H1 (cell line): Measurements from ENCODE around the gene SCYL2. TPM values are rescaled to one million over a fixed set of nuclear protein-coding genes. Genes with fewer than 3 reads are reported as not detected.

Experiments used
- EZH2 ChIP-seq: fragments of 200-600 bp; sonication (generic); IDR thresholded peaks from 2 replicates; pipeline ENCODE4 v1.7.1; 2012; ENCODE audit warnings: low read depth, mild to moderate bottlenecking, moderate library complexity, low read length, inconsistent platforms; ENCODE audit not compliant: severe bottlenecking
- KDM5A ChIP-seq: fragments of 200-600 bp; IDR thresholded peaks from 2 replicates; pipeline ENCODE4 v1.7.1; 2012; ENCODE audit warnings: mild to moderate bottlenecking, low read length, inconsistent platforms, mixed read lengths
- POLR2AphosphoS5 ChIP-seq: IDR thresholded peaks from 2 replicates; pipeline ENCODE4 v1.6.1; 2011; ENCODE audit warnings: low read depth, low read length
- SIX5 ChIP-seq: IDR thresholded peaks from 2 replicates; pipeline ENCODE4 v1.6.1; 2011; ENCODE audit warnings: mild to moderate bottlenecking, low read depth, low read length
- SUZ12 ChIP-seq: fragments of 200-600 bp; sonication (generic); IDR thresholded peaks from 2 replicates; pipeline ENCODE4 v1.6.1; 2012; ENCODE audit warnings: mild to moderate bottlenecking, inconsistent platforms, low read length, moderate library complexity, mixed read lengths
- TAF7 ChIP-seq: optimal IDR thresholded peaks from 2 replicates; pipeline ENCODE3; 2011; ENCODE audit warnings: low read depth, mild to moderate bottlenecking, inconsistent platforms, low read length, moderate library complexity, borderline replicate concordance
- polyA plus RNA-seq, 7 experiments: library from polyadenylated mRNA; depleted of rRNA in 3 of 7; stranded (reverse) in 5 of 7; unstranded in 2 of 7; fragments of >200 nt in 5 of 7; fragments of 200-250 nt in 2 of 7; gene quantifications; 1 replicate in 5 of 7; 2 replicates in 1 of 7; 4 replicates in 1 of 7; pipeline versions ENCODE4 v1.2.1 to v1.2.3, GENCODE V29; 2011 to 2013; ENCODE audit warnings: missing spikeins in 2 of 7, mixed read lengths in 2 of 7
- total RNA-seq: library from RNA; stranded (reverse); fragmentation: NEBNext Ultra II Directional; extraction: Animal tissue kit (Norgen Biotek cat#: 25700); gene quantifications from 2 replicates; pipeline ENCODE4 v1.2.1, GENCODE V29; 2021
- TF ChIP-seq, protein P1 (sequence below): IDR thresholded peaks from 2 replicates; pipeline ENCODE4 v1.6.1; 2012; ENCODE audit warnings: inconsistent platforms
- TF ChIP-seq, protein P2 (sequence below): IDR thresholded peaks from 2 replicates; pipeline ENCODE4 v1.6.1; 2012; ENCODE audit warnings: inconsistent platforms

Gene SCYL2
- total and polyA plus RNA-seq, 2 of the 8 experiments (the other 6 are each of a cell fraction or from before 2014, with no cell fraction given), result 8.9 to 48.7 TPM

DNA sequence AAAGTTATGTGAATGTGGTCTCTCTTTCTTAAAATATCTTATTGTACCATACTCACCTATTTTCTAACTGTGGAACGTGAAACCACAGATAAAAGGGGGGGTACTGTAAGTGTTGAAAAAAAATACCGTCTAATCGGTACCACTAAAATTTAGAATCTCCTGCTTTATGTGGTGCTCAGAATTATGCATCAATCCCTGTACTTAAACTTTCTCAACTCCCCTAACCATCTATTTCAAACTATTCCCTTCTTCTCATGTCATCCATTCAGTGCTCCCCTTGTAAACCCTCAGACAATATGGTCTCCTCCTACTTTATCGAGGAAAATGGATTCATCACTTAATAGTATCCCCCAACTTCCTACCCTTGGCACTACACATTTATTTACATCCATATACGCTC lies 23.8 kb upstream of the SCYL2 start (continued):
- TF ChIP-seq, protein P1, sequence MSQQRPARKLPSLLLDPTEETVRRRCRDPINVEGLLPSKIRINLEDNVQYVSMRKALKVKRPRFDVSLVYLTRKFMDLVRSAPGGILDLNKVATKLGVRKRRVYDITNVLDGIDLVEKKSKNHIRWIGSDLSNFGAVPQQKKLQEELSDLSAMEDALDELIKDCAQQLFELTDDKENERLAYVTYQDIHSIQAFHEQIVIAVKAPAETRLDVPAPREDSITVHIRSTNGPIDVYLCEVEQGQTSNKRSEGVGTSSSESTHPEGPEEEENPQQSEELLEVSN, result no peak
- TF ChIP-seq KDM5A (no peak), TAF7 (no peak), SIX5 (no peak), EZH2 (no peak), POLR2AphosphoS5 (no peak), SUZ12 (no peak)
- TF ChIP-seq, protein P2, sequence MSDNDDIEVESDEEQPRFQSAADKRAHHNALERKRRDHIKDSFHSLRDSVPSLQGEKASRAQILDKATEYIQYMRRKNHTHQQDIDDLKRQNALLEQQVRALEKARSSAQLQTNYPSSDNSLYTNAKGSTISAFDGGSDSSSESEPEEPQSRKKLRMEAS, result no peak
